GM12878 (cell line): ENCODE measurements around the gene PPP2R1B. TPM values are rescaled to one million over a fixed set of nuclear protein-coding genes. Genes with fewer than 3 reads are reported as not detected.

ENCODE experiments used
- ATAC-seq: fragments of 200-7000 bp; cut with Tn5 transposase; 3 replicates; pipeline ENCODE4 v1.9.1; 2020; ENCODE audit warnings: mild to moderate bottlenecking, moderate library complexity
- BruUV-seq: library from RNA; stranded (reverse); fragments of 400-500 nt; replicated peaks from 2 replicates; lab custom pipeline; 2021; lab: Mats Ljungman, UMichigan
- CTCF ChIA-PET: fragments of 300-600 bp; sonication (Branson Sonifier 250); formaldehyde crosslinking; extraction: SDS; loops from one replicate; lab custom pipeline; 2021; ENCODE audit warnings: inconsistent platforms; lab: Yijun Ruan, JAX
- POLR2A ChIA-PET: fragments of 350-600 bp; formaldehyde crosslinking; extraction: SDS; loops from one replicate; lab custom pipeline; 2021; ENCODE audit warnings: inconsistent platforms; lab: Charles Lee
- RAD21 ChIA-PET: fragments of 300-600 bp; sonication (Branson Sonifier 250); formaldehyde crosslinking; loops from one replicate; lab custom pipeline; 2023; ENCODE audit warnings: antibody characterized with exemption; ENCODE audit not compliant: unreplicated experiment; lab: Charles Lee
- SMC1A ChIA-PET: fragments of 300-600 bp; sonication (Branson Sonifier 250); formaldehyde crosslinking; loops from one replicate; lab custom pipeline; 2023; ENCODE audit not compliant: unreplicated experiment, uncharacterized antibody; lab: Charles Lee
- DNase-seq: peaks from one replicate; pipeline ENCODE4 v3.0.0-alpha.2; 2011; ENCODE audit warnings: low read depth, low spot score
- FAIRE-seq: peaks from 3 replicates; lab custom pipeline; 2011; peaks lifted over from hg19 to GRCh38; lab: Jason Lieb, UNC
- H2AFZ ChIP-seq: 2 replicates; pipeline ENCODE4 v1.6.0; 2011; ENCODE audit warnings: low read depth, low read length, control low read depth; ENCODE audit not compliant: control insufficient read depth
- H3K27ac ChIP-seq: 2 replicates; pipeline ENCODE4 v1.5.1; 2011; ENCODE audit warnings: control low read depth; ENCODE audit not compliant: control insufficient read depth, insufficient read depth
- H3K27me3 ChIP-seq, 2 experiments: replicated peaks in 1 of 2; 2 replicates each; pipeline versions ENCODE4 v1.6.0 to v1.6.1; 2011; ENCODE audit warnings: low read length in 1 of 2; ENCODE audit not compliant: control insufficient read depth in 2 of 2, insufficient read depth in 2 of 2
- H3K36me3 ChIP-seq, 2 experiments: 2 replicates each; pipeline ENCODE4 v1.5.1; 2011; ENCODE audit warnings: low read length in 1 of 2; ENCODE audit not compliant: control insufficient read depth in 2 of 2, insufficient read depth in 2 of 2
- H3K4me1 ChIP-seq: 2 replicates; pipeline ENCODE4 v1.6.1; 2011; ENCODE audit warnings: mild to moderate bottlenecking, low read length, moderate library complexity, mixed read lengths; ENCODE audit not compliant: control insufficient read depth, insufficient read depth
- H3K4me2 ChIP-seq: 2 replicates; pipeline ENCODE4 v1.6.0; 2011; ENCODE audit warnings: control low read depth; ENCODE audit not compliant: control insufficient read depth, insufficient read depth
- H3K4me3 ChIP-seq: fragments of 200-600 bp; sonication (generic); 2 replicates; pipeline ENCODE4 v1.5.1; 2016
- H3K79me2 ChIP-seq: 2 replicates; pipeline ENCODE4 v1.6.0; 2011; ENCODE audit warnings: low read length; ENCODE audit not compliant: control insufficient read depth, insufficient read depth
- H3K9ac ChIP-seq: 2 replicates; pipeline ENCODE4 v1.8.0; 2011; ENCODE audit warnings: low read length, control low read depth, mixed read lengths; ENCODE audit not compliant: control insufficient read depth, insufficient read depth
- H3K9me3 ChIP-seq: replicated peaks from 3 replicates; pipeline ENCODE4 v1.5.1; 2011; ENCODE audit warnings: mild to moderate bottlenecking, low read length; ENCODE audit not compliant: control insufficient read depth, insufficient read depth
- H4K20me1 ChIP-seq: 2 replicates; pipeline ENCODE4 v1.6.0; 2011; ENCODE audit not compliant: control insufficient read depth, insufficient read depth
- CBX3 ChIP-seq: fragments of 200-600 bp; sonication (generic); IDR thresholded peaks from 2 replicates; pipeline ENCODE4 v1.6.1; 2016; ENCODE audit warnings: low read depth, borderline replicate concordance
- IKZF2 ChIP-seq, 2 experiments: fragments of 450-650 bp; IDR thresholded peaks; 2 replicates each; pipeline ENCODE4 v1.6.1; 2017; ENCODE audit warnings: mild to moderate bottlenecking in 2 of 2, moderate library complexity in 2 of 2
- REST ChIP-seq: IDR thresholded peaks from 2 replicates; pipeline ENCODE4 v1.6.1; 2012; ENCODE audit warnings: mild to moderate bottlenecking, low read depth, low read length
- YY1 ChIP-seq: IDR thresholded peaks from 2 replicates; pipeline ENCODE4 v1.6.1; 2011; ENCODE audit warnings: low read depth, mild to moderate bottlenecking, low read length
- WGBS: methylation state at CpG from one replicate; pipeline ENCODE4 v1.1.6; 2016; ENCODE audit warnings: low lambda C conversion rate; ENCODE audit not compliant: insufficient replicate concordance, insufficient coverage; ENCODE audit errors: missing lambda C conversion rate; 5-methylcytosine and 5-hydroxymethylcytosine counted together
- in situ Hi-C: fragments of 300-500 bp; cut with MboI; formaldehyde crosslinking; loops from 9 replicates; pipeline ENCODE4 v1.14.3; 2018; ENCODE audit warnings: mixed read lengths
- intact Hi-C: fragments of 100-400 bp; cut with micrococcal nuclease; formaldehyde crosslinking; loops from one replicate; pipeline ENCODE4 v1.14.2; 2022; ENCODE audit not compliant: unreplicated experiment
- polyA plus RNA-seq, 11 experiments: library from polyadenylated mRNA; depleted of rRNA in 4 of 11; unstranded in 6 of 11; stranded (reverse) in 5 of 11; fragments of >200 nt; fragmentation: Nextera tagmentation in 4 of 11; fragmentation: Illumina TruSeq in 1 of 11; extraction: Ambion mirVana in 4 of 11; extraction: Trizol in 1 of 11; gene quantifications; 1 replicate in 1 of 11; 2 replicates in 10 of 11; pipeline versions ENCODE4 v1.2.1 to v1.2.3, GENCODE V29; 2011 to 2016; ENCODE audit warnings: inconsistent platforms in 2 of 11, missing spikeins in 2 of 11, low read depth in 1 of 11
- total RNA-seq, 4 experiments: library from RNA; depleted of rRNA in 3 of 4; stranded (reverse); fragments of >200 nt in 3 of 4; fragmentation: Illumina TruSeq in 1 of 4; extraction: Trizol in 1 of 4; gene quantifications; 2 replicates each; pipeline versions ENCODE4 v1.2.1 to v1.2.3, GENCODE V29; 2013 to 2021

The PPP2R1B gene
- total and polyA plus RNA-seq, 10 of the 15 experiments (the other 5 are each of a cell fraction or from before 2014, with no cell fraction given) = 26.6 to 68.2 (median 35.7) TPM

DNA sequence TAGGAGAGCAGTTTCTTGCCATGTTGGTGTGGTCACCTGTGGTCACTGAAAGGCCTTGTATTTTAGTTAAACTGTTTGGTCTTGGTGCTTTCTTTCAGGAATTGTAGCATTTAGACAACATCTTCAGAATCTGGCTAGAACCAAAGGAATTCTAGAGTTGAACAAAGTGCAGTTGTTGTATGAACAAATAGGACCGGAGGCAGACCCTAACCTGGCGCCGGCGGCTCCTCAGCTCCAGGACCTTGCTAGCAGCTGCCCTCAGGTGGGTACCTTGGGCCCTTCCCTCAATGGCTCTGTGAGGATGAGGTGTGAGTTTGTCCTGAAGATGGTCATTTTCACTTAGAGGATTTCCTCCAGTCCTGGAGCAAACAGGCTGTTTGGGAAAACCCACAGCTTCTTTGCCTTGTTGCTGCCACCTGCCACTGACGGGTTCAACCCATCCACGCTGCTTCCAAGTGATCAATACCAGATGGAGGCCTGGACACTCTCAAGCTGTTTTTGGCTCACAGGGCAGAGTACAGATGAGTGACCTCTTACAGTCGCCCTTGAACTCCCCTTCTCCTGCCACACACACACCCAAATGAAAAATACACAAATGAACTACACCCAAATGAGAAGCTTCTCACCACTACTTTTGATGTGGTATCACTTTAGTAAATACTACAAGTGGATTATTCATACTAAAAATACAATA is 45.2 kb downstream of the PPP2R1B start:
- ChIA-PET SMC1A (interaction anchor here (0.9 to 1.7 kb wide), 5 partner anchors 11 to 116 kb away, joined by 3 to 5 read pairs (median 3); no protein-coding TSS in a partner anchor), CTCF (interaction anchor here (0.5 kb wide), 1 partner anchor 493 kb away, joined by 3 read pairs; no protein-coding TSS in a partner anchor), RAD21 (no interaction called here), POLR2A (no interaction called here)
- no peaks in the 10 kb centered on the region for H3K79me2 ChIP-seq
- no peak overlapping the region for H2AFZ ChIP-seq
- in situ Hi-C loops = no loop called here
- H3K27me3 ChIP-seq = no peaks in the 10 kb centered on the region
- intact Hi-C loops = no loop called here
- ATAC-seq (no peak), DNase-seq (no peak), FAIRE-seq (no peak)
- H3K9ac ChIP-seq = no peak overlapping the region
- no peaks in the 10 kb centered on the region for H4K20me1 ChIP-seq
- H3K4me3 ChIP-seq = no peak overlapping the region
- no peaks in the 10 kb centered on the region for H3K4me1 ChIP-seq
- 98% methylated on average over 7 of the region's 7 CpGs for WGBS
- H3K36me3 ChIP-seq = peaks cover 16 to 21% of the 10 kb centered on the region in 2 experiments
- no peaks in the 10 kb centered on the region for H3K9me3 ChIP-seq
- H3K4me2 ChIP-seq = no peak overlapping the region
- no peak for TF ChIP-seq CBX3
- no peak for TF ChIP-seq REST
- no peak for TF ChIP-seq IKZF2 (IDR thresholded peaks at IDR 0.05)
- no peak for TF ChIP-seq YY1
- H3K27ac ChIP-seq = no peak overlapping the region
- no TSS peak for BruUV-seq
